HK-2 (cell line): ENCODE results near the gene FN3K.

Source experiments
- DNase-seq: peaks from one replicate; pipeline ENCODE4 v3.0.0-alpha.2; 2018; ENCODE audit not compliant: unreplicated experiment

The FN3K gene

DNA sequence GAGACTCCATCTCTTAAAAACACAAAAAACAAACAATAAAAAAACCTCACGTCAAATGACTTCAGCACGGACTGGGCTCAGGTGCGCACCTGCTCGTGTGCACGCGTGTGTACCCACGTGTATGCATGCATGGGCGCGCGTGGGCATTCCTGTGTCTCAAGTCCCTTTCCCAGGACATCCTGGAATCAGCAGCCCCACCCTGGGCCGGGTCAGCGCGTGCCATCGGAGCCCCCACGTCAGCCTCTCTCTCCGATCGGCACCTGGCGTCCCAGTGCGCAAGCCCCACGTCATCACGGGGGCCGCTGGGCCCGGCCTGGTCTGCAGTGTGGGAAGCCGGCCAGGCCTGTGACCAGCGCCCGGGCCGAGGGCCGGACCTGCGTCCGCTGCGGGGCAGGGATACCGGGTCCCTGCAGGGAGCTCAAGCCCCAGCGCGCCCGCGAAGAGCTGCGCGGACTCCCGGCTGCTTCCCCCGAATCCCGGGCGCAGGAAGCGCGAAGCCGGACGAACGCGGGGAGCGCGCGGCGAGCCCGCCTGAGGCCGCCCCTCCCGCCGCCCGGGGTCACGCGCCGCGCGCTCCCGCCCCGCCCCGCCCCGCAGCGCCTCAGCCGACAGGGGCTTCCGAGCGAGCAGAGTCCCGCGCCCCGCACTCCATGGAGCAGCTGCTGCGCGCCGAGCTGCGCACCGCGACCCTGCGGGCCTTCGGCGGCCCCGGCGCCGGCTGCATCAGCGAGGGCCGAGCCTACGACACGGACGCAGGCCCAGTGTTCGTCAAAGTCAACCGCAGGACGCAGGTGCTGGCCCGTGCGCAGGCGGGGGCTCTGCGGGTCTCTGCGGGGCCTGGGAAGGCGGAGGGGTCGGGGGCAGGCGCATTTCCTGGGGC is at the start of gene FN3K:
Gene FN3K, plus strand, starts transcription at position 629 of the 880 bp plus-strand sequence. Its CDS starts 22 bp downstream, at position 651.
- DNase-seq: peak; percentile 13

DNA sequence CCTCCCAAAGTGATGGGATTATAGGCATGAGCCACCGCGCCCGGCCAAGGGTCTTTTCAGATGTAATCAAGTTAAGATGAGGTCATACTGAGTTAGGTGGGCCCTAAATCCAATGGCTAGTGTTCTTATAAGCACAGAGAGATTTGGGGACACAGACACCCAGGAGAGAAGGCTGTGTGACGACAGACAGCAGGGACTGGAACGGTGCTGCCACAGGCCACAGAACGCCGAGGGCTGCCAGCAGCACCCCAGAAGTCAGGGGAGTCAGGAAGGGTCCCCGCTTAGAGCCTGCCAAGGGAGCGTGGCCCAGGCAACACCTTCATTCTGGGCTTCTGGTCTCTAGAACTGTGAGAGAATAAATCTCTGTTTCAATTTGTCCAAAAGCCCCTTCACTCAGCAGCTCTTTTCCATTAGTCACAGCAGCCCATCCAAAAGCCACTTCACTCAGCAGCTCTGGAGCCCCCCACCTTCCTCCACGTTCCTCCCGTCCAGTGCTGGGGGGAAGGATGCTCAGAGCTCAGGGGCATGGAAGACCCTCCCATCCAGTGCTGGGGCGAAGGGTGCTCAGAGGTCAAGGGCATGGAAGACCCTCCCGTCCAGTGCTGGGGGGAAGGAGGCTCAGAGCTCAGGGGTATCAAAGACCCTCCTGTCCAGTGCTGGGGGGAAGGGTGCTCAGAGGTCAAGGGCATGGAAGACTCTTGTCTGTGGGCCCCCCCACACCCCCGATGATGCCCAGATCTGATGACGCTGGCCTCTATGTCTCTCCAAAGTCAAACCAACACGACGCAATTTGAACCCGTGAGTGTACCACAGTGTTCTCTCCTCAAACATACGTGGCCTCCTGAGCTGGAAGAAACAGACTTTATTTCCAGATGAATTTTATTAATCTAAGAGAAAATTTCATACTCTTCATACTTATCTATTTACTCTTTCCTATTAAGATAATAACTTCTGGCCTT is 48.8 kb upstream of the FN3K start:
- DNase-seq: no peak

DNA sequence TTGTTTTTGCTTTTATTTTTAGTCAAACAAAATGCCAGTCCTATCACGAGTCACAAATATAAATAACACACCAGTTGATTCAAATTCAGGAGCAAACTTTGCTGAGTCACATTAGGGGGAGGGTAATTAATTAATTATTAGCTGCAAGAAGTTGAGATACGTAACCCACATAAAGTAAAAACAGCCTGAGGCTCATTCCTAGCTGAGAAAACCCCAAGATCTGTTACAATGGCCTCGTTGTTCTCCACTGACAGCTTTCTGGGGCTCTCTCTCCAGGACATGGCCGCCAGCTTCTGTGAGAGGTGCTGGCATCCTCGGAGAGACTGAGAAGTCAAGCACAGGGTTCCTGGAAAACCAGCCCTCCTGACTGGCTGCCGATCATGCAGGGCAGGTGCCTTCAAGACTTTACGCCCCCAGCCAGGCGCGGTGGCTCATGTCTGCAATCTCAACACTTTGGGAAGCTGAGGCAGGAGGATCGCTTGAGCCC is 48.0 kb upstream of the FN3K start:
- DNase-seq: no peak

DNA sequence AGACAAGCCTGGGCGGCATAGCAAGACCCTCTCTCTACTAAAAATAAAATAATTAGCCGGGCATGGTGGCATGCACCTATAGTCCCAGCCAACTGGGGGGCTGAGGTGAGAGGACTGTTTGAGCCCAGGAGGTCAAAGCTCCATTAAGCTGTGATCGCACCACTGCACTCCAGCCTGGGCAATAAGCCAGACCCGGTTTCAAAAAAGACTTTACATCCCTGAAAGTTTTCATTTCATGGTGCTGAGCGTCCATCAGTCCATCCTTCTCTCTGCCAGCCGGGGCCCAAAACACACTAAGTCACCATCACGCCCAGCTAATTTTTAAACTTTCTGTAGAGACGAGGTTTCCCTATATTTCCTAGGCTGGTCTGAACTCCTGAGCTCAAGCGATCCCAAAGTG is 47.5 kb upstream of the FN3K start:
- no peak for DNase-seq

DNA sequence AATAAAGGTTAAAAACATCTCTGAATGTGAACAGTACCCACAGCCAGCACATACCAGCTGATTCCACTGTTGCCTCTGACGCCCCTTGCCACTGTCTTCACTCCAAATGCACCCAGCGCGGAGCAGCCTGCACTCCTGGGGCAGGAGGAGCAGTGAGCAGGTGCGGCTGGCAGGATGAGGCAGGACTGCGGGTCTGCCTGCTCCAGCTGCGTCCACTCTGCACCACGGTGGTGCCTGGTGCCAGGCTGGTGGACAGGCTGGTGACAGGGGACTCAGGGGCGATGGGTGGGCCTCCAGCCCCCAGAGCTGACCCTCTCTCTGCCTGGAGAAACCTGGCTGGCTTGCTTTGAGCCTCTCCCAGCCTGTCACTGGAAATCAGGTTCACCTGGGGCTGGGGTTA is 46.3 kb upstream of the FN3K start:
- DNase-seq: no peak

DNA sequence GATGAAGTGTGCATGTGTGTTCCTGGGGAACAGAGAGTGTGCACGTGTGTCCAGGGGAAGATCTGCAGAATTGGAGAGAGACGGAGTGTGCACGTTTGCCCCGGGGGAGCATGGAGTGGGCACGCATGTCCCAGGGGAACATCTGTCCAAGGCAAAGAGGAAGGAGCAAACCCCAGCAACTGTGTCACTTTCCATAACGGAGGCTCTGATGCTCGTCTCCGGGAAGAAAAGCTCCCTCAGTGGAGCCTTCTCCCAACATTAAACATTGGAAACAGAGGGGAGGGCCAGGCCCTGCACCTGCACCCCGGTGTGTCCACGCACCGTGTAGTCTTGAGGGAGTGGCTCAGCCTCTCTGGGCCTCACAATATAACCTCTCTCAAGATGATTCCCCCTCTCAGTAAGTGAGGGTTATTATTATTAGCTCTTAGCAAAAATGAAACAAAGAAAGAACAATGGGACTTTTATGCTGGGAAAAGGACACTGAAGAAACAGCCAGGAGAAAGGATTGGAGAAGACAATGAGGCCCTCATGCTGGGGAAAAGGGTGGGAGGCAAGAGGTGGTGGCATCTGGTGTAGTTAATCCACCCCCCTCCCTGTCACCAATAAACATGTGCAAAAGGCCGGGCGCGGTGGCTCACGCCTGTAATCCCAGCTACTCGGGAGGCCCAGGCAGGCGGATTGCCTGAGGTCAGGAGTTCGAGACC is 44.5 kb upstream of the FN3K start:
- no peak for DNase-seq

DNA sequence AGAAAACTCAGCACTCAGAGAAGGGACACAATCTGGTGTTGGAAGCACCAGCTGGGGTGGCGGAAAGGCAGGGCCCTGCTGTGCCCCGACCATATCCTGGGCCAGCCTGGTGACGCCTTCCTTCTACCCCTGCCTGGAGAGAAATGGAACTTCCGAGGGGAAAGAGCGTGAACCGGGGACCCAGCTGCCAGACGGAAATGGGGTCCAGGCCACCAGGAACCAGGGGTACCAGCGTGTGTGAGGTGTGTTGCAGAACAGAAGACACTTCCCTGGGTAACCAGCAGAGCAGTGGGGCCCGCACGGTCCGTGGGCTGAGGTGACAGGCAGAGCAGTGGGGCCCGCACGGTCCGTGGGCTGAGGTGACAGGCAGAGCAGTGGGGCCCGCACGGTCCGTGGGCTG is 43.7 kb upstream of the FN3K start:
- no peak for DNase-seq

DNA sequence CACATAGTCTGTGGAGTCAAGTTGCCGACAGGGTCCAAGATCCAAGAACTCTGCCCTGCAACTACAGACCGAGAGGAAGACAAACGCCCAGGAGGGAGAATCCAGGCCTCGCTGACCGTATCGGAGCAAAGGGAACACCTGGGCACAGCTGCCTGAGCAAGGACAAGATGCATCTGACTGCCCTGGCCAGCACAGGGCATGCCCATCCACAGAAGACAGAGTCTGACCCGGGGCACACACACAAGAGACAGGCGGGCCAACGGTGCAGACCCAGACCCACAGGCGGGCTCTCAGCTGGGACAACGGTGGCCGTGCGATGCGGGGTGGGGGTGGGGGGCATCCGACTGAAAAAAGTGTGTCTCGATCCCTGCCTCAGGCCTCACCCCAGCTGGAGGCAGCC is 43.1 kb upstream of the FN3K start:
- DNase-seq: no peak

DNA sequence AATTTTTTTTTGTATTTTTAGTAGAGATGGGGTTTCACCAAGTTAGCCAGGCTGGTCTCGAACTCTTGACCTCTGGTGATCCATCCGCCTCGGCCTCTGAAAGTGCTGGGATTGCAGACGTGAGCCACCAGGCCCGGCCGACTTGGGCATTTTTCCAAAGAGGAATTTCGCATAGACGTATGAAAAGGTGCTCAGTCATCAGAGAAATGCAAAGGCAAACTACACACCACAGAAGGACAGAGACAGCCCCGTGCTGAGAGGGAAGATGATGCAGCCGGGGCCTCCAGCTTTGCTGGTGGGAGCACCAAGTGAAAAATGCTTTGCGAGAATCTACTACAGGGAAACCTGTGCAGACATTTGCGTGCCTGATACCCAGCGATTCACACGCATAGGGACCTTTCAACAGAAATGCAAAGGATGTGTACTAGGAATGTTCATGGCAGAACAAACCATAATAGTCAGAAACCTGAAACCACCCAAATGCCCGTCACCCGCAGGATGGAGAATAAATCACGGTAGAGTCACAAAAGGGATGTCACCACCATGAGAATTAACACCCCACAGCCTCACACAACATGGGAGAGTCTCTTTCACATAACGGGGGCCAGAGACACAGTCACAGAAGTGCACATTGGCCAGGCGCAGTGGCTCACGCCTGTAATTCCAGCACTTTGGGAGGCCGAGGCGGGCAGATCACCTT is 42.1 kb upstream of the FN3K start:
- DNase-seq: no peak

DNA sequence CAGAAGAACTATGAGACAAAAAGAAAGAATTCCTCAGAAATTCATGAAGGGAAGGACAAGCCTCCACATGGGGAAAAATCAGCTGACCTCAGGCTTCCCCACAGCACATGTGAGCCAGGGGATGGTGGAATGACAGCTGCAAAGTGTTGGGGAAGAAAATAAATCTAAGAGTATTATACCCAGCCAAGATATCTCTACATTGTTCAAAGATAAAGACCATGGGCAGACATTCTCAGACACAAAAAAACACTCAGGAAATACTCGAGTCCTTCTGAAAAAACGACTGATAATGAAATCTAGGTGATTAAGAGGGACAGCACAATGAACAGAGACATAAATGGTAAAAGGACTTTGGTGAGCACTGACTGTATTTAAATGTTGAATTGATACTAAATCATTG is 40.8 kb upstream of the FN3K start:
- no peak for DNase-seq

DNA sequence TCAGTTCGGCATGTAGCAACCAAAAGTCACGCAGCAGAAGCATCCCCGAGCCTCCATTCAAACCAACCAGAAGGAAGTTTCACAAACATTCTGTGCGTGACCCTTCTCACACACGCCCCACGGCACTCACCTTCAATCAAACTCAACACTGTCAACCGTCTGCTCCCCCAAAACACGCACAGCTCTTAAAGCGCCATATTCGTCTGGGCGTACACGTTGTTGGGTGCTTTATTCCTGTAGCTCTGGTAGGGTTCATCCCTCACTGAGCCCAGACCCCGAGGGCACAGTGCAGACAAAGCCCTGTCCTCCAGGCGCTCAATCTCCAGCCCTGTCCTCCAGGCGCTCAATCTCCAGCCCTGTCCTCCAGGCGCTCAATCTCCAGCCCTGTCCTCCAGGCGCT is 39.2 kb upstream of the FN3K start:
- DNase-seq: no peak

DNA sequence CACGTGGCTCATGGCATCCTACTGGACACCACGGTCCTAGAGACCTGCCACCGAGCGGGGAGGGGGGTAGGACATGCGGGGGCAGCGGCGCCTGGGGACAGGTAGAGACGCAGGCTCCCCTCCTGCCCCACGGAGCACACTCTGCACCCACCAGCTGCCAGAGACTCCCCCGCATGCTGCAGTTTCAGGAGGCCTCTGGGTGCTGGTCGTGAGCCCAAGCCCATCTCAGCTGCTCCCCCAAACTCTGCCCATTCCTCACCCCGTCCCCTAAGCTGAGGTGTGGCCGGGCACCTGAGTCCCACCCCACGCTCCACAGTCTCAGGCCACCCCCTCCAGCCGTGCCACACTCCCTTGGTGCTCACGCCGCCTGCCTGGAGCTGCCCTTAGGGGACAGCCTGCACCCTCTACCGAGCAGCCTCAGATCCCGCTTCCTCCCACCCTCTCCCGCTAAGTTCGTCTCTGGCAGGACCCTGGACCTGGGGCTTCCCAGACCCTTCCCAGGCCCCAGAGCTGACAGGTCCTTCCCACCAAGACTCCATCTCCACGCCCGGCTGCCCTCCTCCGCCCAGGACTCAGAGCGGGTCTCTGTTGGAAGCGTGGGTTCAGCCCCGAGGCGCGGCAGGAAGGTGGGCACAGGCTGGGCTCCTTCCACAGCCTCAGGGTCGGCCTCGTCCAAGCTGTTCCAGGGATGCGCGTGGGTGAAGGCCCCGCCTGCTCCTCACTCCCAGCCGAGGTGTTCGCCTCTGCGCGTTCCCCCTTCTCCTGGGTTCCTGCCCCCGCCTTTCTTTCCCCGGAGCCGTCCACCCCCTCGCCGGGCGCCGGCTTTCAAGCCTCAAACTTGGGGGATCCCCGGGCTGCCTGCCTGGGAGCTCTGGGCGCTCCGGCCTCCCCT is 38.3 kb upstream of the FN3K start:
- no peak for DNase-seq

DNA sequence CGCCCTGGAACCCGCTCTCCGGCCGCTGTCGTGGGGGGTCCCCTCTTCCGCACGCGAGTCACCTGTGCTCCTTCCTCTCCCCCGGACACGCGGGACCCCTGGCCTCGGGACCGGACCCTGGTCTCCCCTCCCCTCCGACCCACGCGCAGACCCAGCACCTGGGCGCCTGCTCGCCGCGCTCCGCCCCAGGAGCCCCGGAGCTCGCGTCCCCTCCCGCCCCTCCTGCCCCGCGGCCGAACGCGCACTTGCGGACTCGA is 37.7 kb upstream of the FN3K start:
- no peak for DNase-seq

DNA sequence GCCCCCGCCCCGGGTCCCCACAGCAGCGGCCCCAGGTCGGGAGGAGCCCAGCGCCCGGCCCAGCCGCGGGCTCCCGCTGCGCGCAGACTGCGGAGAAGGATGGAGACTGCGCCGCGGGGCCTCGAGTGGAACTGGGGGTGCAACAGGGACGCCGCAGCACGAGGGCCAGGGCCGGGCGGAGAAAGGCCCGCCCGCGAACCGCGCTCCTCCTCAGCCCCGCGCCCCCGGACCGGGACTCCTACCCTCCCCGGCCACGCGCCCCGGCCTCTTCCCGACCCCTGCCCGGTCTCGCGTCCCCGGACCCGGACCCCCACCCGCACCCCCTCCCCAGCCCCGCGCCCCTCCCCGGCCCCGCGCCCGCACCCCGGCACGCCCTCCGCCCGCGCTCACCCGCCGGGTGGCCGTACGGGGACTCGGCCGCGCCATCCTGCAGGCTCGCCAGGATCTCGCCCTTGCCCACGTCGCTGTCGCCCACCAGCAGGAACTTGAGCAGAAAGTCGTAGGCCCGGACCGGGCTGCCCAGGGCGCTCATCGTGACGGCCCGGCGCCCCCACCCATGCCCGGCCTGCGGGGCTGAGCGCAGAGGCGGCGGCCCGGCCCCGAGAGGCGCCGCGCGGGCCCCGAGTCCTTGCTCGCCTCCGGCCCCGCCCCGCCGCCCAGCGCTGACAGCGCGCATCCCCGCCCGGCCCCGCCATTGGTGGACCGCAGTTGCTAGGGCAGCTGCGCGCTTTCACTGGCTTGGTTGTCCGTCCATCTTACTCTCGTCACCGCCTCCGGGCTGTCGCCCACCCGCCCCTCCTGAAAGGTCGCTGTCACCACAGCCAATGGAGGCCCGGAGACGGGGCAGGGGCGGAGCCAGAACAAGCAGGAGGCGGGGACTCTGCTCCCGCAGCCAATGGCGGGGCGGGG is 37.1 kb upstream of the FN3K start, which contains the start of gene RAB40B:
Gene RAB40B, minus strand, starts transcription at position 634 of the 909 bp plus-strand sequence. Its CDS starts 102 bp downstream, at position 532.
- DNase-seq: peak; percentile 99

DNA sequence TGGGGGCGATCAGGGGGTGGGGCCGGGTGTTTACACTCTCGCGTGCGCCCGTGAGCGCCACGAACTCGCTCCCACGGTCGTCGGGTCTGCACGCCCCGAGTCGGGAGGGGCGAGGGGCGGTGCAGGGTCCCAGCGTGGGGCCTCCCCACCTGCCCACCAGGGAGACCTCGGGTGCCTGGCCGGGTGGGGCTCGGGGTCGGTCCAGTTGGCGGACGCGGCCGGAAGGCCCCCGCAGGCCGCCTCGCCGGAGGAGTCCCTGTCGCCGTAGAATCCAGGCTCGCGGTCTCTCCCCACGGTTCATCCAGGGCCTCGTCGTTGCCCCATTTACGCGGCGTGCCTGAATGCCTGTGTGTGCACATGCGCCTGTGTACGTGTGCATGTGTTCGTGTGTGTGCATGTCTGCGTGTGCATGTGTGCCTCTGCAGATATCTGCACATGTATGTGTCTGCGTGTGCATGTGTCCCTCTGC is 36.4 kb upstream of the FN3K start:
- DNase-seq: no peak

DNA sequence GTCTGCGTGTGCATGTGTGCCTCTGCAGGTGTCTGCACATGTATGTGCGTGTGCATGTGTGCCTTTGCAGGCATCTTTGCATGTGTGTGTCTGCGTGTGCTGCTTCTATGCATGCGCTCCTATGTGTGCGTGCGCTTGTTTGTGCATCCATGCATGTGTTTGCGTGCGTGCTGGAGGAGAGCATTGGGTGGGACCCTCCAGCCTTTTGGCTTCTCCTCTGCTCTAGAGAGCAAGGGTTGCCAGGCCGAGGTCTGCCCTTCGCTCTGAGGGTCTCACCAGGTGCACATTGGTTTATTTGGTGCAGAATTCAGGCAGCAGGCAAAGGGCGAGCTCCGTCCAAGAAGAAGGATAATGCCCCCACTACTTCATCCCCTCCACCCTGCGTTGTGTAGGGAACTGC is 35.9 kb upstream of the FN3K start:
- DNase-seq: no peak

DNA sequence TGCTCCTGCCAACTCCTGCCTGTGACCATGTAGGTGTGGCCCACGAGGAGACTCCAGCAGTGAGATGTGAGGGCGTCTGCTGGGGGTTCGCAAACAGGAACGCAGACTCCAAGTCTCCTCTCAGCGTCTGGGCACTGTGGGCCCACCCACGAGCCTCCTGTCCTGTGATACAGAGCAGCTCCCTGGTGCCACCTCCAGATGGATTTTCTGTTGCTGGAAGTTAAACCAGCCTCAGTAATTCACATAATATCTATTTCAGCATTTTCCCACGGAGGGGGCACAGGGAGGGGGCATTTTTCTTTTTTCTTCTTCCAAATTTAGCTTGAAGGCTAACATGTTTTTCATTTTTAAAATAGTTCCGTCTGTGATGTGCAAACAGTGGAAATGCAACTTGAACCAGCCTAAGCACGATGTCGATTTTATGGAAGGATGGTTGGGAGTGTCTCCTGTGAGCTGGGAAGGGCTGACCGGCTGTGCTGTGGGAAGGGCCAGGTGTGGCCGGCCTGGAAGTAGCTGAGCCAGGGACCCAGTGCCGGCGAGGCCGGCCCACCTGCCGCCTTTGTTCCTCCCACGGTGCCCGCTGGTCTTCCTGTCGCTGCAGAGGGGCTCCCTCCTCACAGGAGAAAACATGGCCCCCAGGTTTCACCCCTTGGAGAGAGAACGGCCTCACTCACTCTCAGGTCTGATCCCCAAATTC is 33.0 kb upstream of the FN3K start:
- DNase-seq: no peak

DNA sequence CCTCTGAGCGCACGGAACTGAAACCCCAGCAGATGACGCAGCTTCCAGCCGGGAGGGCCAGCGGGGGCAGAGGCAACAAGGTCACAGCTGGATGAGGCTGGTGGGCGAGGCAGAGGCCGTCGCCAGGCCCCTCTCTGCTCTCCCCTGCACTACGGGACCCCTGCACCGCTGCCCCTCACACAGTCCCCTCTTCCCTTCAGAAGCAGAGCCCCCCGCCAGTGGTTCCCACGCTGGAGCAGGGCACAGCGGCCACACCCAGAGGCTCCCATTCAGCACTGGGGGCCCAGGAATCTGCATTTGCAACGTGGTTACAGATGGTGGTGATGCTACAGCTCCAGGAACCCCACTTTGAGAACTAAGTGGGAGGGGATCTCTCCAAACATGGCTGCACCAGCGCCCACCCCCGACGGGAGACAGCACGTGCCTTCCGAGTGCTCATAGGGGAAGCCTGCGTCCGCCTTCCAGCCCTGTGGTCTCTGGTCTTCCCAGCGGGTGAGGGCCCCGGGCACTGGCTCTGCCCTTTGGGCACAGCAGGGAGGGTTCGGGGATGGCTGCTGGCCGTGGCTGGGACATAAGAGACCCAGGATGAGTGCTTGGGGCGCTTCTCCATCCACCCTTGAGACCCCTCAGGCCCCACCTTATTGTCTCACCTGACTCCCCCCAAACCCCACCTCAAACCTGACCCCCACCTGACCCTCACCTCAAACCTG is 32.2 kb upstream of the FN3K start:
- no peak for DNase-seq
